CD14-positive monocyte (primary cell): ENCODE data around the gene FLOT1. TPM values are rescaled to one million over a fixed set of nuclear protein-coding genes. Genes with fewer than 3 reads are reported as not detected.
"Not testable (repeated sequence)": the region's sequence is repeated elsewhere in the genome, so short reads cannot be mapped to it uniquely, and the experiment has no call there.

Experiments
- DNase-seq, 3 donors: peaks; one replicate each; pipeline ENCODE4 v3.0.0-alpha.2; 2011 to 2022
- H2AFZ ChIP-seq: 2 replicates; pipeline ENCODE4 v1.6.0; 2012; ENCODE audit warnings: mild to moderate bottlenecking, low read depth, low read length, inconsistent platforms; ENCODE audit not compliant: insufficient read depth, poor library complexity, severe bottlenecking
- H3K27ac ChIP-seq, 2 donors: 1 replicate in 1 of 2; 2 replicates in 1 of 2; pipeline ENCODE4 v1.5.1; 2012 to 2013; ENCODE audit warnings: low read length in 2 of 2, control low read depth in 1 of 2, inconsistent platforms in 1 of 2, low read depth in 1 of 2, mild to moderate bottlenecking in 1 of 2
- H3K27me3 ChIP-seq, 2 donors: one replicate each; pipeline versions ENCODE4 v1.6.0 to v1.6.1; 2011 to 2013; ENCODE audit warnings: low read length in 2 of 2; ENCODE audit not compliant: control insufficient read depth in 2 of 2, insufficient read depth in 2 of 2
- H3K36me3 ChIP-seq, 2 donors: replicated peaks in 1 of 2; 1 replicate in 1 of 2; 2 replicates in 1 of 2; pipeline versions ENCODE4 v1.5.1 to v1.6.1; 2012 to 2013; ENCODE audit warnings: low read length in 2 of 2, control low read depth in 1 of 2, inconsistent platforms in 1 of 2, mild to moderate bottlenecking in 1 of 2; ENCODE audit not compliant: insufficient read depth in 2 of 2, control insufficient read depth in 1 of 2
- H3K4me1 ChIP-seq, 2 donors: 1 replicate in 1 of 2; 2 replicates in 1 of 2; pipeline versions ENCODE4 v1.5.1 to v1.6.1; 2012 to 2013; ENCODE audit warnings: low read length in 2 of 2, control low read depth in 1 of 2, inconsistent platforms in 1 of 2, mild to moderate bottlenecking in 1 of 2, moderate library complexity in 1 of 2; ENCODE audit not compliant: insufficient read depth in 2 of 2, control insufficient read depth in 1 of 2
- H3K4me2 ChIP-seq: replicated peaks from 2 replicates; pipeline ENCODE3; 2012; ENCODE audit warnings: low read length, moderate library complexity, mild to moderate bottlenecking; ENCODE audit not compliant: poor library complexity, severe bottlenecking; ENCODE audit errors: extremely low read depth
- H3K4me3 ChIP-seq, 3 experiments: fragments of 200-600 bp in 1 of 3; sonication (generic) in 1 of 3; replicated peaks in 1 of 3; 1 replicate in 2 of 3; 2 replicates in 1 of 3; pipeline ENCODE4 v1.5.1; 2011 to 2013; ENCODE audit warnings: low read length in 3 of 3, mild to moderate bottlenecking in 3 of 3, control low read depth in 2 of 3, low read depth in 2 of 3, inconsistent platforms in 1 of 3, moderate library complexity in 1 of 3
- H3K79me2 ChIP-seq: 2 replicates; pipeline ENCODE4 v1.6.0; 2012; ENCODE audit warnings: mild to moderate bottlenecking, control low read depth, inconsistent platforms, low read length, moderate library complexity; ENCODE audit not compliant: insufficient read depth
- H3K9ac ChIP-seq: 2 replicates; pipeline ENCODE4 v1.6.0; 2017; ENCODE audit warnings: low read length, mild to moderate bottlenecking; ENCODE audit not compliant: insufficient read depth, poor library complexity, severe bottlenecking
- H3K9me3 ChIP-seq, 2 donors: replicated peaks in 1 of 2; 1 replicate in 1 of 2; 2 replicates in 1 of 2; pipeline versions ENCODE4 v1.5.1 to v1.6.1; 2012 to 2013; ENCODE audit warnings: low read length in 2 of 2, control low read depth in 1 of 2; ENCODE audit not compliant: control insufficient read depth in 1 of 2, insufficient read depth in 1 of 2
- H4K20me1 ChIP-seq: 2 replicates; pipeline ENCODE4 v1.6.0; 2012; ENCODE audit warnings: mild to moderate bottlenecking, low read length, control low read depth, moderate library complexity; ENCODE audit not compliant: insufficient read depth
- H3K27ac Mint-ChIP-seq, 7 donors: one replicate each; pipeline ENCODE4 v1.8.0; 2020; ENCODE audit warnings: mild to moderate bottlenecking in 7 of 7, mixed read lengths in 7 of 7, moderate library complexity in 6 of 7, inconsistent platforms in 2 of 7
- H3K27me3 Mint-ChIP-seq, 3 donors: one replicate each; pipeline ENCODE4 v1.8.0; 2021 to 2022; ENCODE audit warnings: low read depth in 3 of 3, mild to moderate bottlenecking in 3 of 3, mixed read lengths in 3 of 3, moderate library complexity in 3 of 3, inconsistent platforms in 1 of 3
- H3K36me3 Mint-ChIP-seq, 2 donors: one replicate each; pipeline ENCODE4 v1.8.0; 2020; ENCODE audit warnings: mixed read lengths in 2 of 2, inconsistent platforms in 1 of 2, mild to moderate bottlenecking in 1 of 2
- H3K4me1 Mint-ChIP-seq: one replicate; pipeline ENCODE4 v1.8.0; 2020; ENCODE audit warnings: mild to moderate bottlenecking, mixed read lengths
- H3K4me3 Mint-ChIP-seq, 2 donors: one replicate each; pipeline ENCODE4 v1.8.0; 2020; ENCODE audit warnings: mild to moderate bottlenecking in 2 of 2, mixed read lengths in 2 of 2, moderate library complexity in 1 of 2
- H3K9me3 Mint-ChIP-seq, 7 donors: one replicate each; pipeline ENCODE4 v1.8.0; 2020 to 2022; ENCODE audit warnings: mixed read lengths in 7 of 7, mild to moderate bottlenecking in 6 of 7, moderate library complexity in 6 of 7, inconsistent platforms in 2 of 7
- CTCF ChIP-seq: fragments of 200-600 bp; IDR thresholded peaks from one replicate; pipeline ENCODE4 v1.8.0; 2022; ENCODE audit warnings: antibody characterized with exemption, mild to moderate bottlenecking
- WGBS: methylation state at CpG from one replicate; pipeline ENCODE4 v1.1.5; 2013; ENCODE audit warnings: missing lambda C conversion rate; ENCODE audit not compliant: insufficient coverage; 5-methylcytosine and 5-hydroxymethylcytosine counted together
- intact Hi-C, 2 donors: fragments of 100-400 bp; cut with micrococcal nuclease; formaldehyde crosslinking; loops; one replicate each; pipeline versions ENCODE4 v1.15.0 to v1.15.1; 2023
- polyA plus RNA-seq, 3 donors: library from polyadenylated mRNA; depleted of rRNA in 1 of 3; unstranded in 2 of 3; stranded (reverse) in 1 of 3; fragments of 300-500 nt in 2 of 3; fragments of >200 nt in 1 of 3; fragmentation: Illumina TruSeq in 2 of 3; gene quantifications; 1 replicate in 2 of 3; 2 replicates in 1 of 3; pipeline ENCODE4 v1.2.3, GENCODE V29; 2012 to 2021

FLOT1 gene
- polyA plus RNA-seq, 3 donors: 124 to 153 (median 132) TPM

DNA sequence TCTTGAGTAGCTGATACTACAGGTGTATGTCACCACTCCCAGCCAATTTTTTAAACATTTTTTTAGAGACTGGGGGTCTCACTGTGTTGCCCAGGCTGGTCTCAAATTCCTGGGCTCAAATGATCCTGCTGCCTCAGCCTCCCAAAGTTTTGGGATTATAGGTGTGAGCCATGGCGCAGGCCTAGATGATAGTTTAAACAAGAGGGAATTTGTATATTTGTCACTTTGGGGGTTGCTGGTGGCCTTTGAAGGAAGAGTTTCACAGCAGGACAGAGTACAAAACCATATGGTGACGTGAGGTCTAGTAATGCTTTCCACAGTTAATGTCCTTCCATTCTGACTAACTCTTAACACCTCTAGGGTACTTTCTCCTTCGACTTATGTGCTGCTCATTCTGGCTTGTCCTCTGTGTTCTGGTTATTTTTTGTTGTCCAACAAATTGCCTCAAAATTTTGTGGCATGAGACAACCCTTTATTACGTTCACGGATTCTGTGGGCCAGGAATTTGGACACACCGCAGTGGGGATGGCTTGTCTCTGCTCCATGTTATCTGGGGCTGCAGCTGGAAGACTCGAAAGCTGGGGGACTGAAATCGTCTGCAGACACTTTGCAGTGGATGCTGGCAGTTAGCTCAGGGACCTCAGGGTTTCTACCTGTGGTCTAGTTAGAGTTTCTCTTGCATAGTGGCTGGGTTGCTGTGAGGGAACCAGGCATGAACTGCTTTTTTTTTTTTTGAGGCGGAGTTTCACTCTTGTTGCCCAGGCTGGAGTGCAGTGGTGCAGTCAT lies 24.9 kb upstream of the FLOT1 start:
- 97% methylated on average over 6 of the region's 9 CpGs for WGBS
- Mint-ChIP-seq H3K27me3 (peaks cover 13 to 21% (median 17%) of the 10 kb centered on the region in 3 donors), H3K36me3 (peaks cover 2 to 6% of the 10 kb centered on the region in 2 donors), H3K4me1 (peaks cover 57% of the 10 kb centered on the region), H3K9me3 (peaks cover 0 to 3% (median 0%) of the 10 kb centered on the region in 7 donors), H3K4me3 (no peak overlapping the region), H3K27ac (no peak overlapping the region)
- TF ChIP-seq CTCF: no peak
- Histone ChIP-seq H2AFZ (no peak overlapping the region), H3K4me2 (no peak overlapping the region), H3K4me1 (peaks cover 36 to 46% of the 10 kb centered on the region in 2 donors), H4K20me1 (no peaks in the 10 kb centered on the region), H3K79me2 (no peaks in the 10 kb centered on the region), H3K27ac (no peak overlapping the region), H3K9me3 (no peaks in the 10 kb centered on the region), H3K4me3 (no peak overlapping the region), H3K36me3 (no peaks in the 10 kb centered on the region), H3K9ac (no peak overlapping the region), H3K27me3 (no peaks in the 10 kb centered on the region)
- no peak for DNase-seq
- intact Hi-C loops: loop anchor here in 1 of 2 donors (10.0 kb wide), 1 partner anchor 107 kb away; no protein-coding TSS in a partner anchor

- H3K4me3 ChIP-seq: no peak overlapping the region
- no peaks in the 10 kb centered on the region for H3K79me2 ChIP-seq
- H3K9me3 ChIP-seq: no peaks in the 10 kb centered on the region
- H3K9ac ChIP-seq: no peak overlapping the region
- peaks cover 0 to 6% of the 10 kb centered on the region in 2 donors for H3K36me3 Mint-ChIP-seq
- H3K27ac ChIP-seq: no peak overlapping the region
- peaks cover 0 to 3% (median 0%) of the 10 kb centered on the region in 7 donors for H3K9me3 Mint-ChIP-seq
- no peak for TF ChIP-seq CTCF
- no peaks in the 10 kb centered on the region for H4K20me1 ChIP-seq
- H3K27me3 ChIP-seq: no peaks in the 10 kb centered on the region
- peak overlapping the region in 2 of 7 donors; percentile 37 to 47 for H3K27ac Mint-ChIP-seq
- no peak for DNase-seq
- H3K4me2 ChIP-seq: no peak overlapping the region
- H3K4me3 Mint-ChIP-seq: peak overlapping the region in 1 of 2 donors; percentile 13
- no peak overlapping the region for H2AFZ ChIP-seq
- WGBS: 98% methylated on average over 6 of the region's 6 CpGs
- peaks cover 36 to 46% of the 10 kb centered on the region in 2 donors for H3K4me1 ChIP-seq
- intact Hi-C loops: loop anchor here in 1 of 2 donors (10.0 kb wide), 1 partner anchor 108 kb away; no protein-coding TSS in a partner anchor
- H3K27me3 Mint-ChIP-seq: peaks cover 13 to 19% (median 17%) of the 10 kb centered on the region in 3 donors
- H3K36me3 ChIP-seq: no peaks in the 10 kb centered on the region
- H3K4me1 Mint-ChIP-seq: peaks cover 60% of the 10 kb centered on the region
Observed at GRCh38 chr6:30766461-30767157, 24.1 kb upstream of the FLOT1 start.

DNA sequence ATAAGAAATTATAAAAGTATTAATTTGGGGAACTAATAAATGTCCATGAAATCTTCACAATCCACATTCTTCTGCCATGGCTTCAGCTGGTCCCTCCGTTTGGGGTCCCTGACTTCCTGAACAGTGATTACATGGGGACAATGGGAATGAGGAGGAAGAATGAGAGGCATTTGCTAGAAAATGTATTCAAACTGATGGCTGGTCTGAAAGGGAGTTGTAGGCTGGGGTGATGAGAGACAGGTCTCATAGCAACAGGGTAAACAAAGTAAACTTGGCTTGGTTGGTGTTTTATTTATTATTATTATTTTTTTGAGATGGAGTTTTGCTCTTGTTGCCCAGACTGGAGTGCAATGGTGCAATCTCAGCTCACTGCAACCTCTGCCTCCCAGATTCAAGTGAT lies 23.0 kb upstream of the FLOT1 start:
- not testable (repeated sequence) for DNase-seq, H3K27ac ChIP-seq, H3K79me2 ChIP-seq, H3K9ac ChIP-seq, H3K9me3 ChIP-seq, H3K4me3 ChIP-seq, H3K27ac Mint-ChIP-seq, H3K9me3 Mint-ChIP-seq, H3K36me3 Mint-ChIP-seq, H4K20me1 ChIP-seq, H3K4me2 ChIP-seq, H3K36me3 ChIP-seq, H3K4me3 Mint-ChIP-seq, H2AFZ ChIP-seq, H3K27me3 ChIP-seq
- peaks cover 39 to 47% of the 10 kb centered on the region in 2 donors for H3K4me1 ChIP-seq
- Mint-ChIP-seq H3K4me1 (peaks cover 61% of the 10 kb centered on the region), H3K27me3 (peaks cover 15 to 20% (median 17%) of the 10 kb centered on the region in 3 donors)
- 100% methylated on average over 1 of the region's 1 CpG for WGBS
- intact Hi-C loops: loop anchor here in 1 of 2 donors (10.0 kb wide), 1 partner anchor 109 kb away; no protein-coding TSS in a partner anchor
